WTC11 (cell line): ENCODE results near the gene OLFML2B. TPM values are rescaled to one million over a fixed set of nuclear protein-coding genes. Genes with fewer than 3 reads are reported as not detected.

Experiments used
- ATAC-seq: fragments of 200-7000 bp; cut with Tn5 transposase; 2 replicates; pipeline ENCODE4 v1.10.0; 2021; ENCODE audit warnings: mild to moderate bottlenecking, moderate library complexity
- CTCF ChIA-PET: fragments of 300-600 bp; sonication (Branson Sonifier 250); formaldehyde crosslinking; loops from one replicate; lab custom pipeline; 2021; ENCODE audit warnings: antibody characterized with exemption; lab: Charles Lee
- POLR2A ChIA-PET: fragments of 350-600 bp; sonication (Branson Sonifier 250); formaldehyde crosslinking; loops from one replicate; lab custom pipeline; 2021; ENCODE audit warnings: antibody characterized with exemption; lab: Charles Lee
- DNase-seq: peaks from one replicate; pipeline ENCODE4 v3.0.0; 2021; ENCODE audit warnings: low spot score
- H3K27ac Mint-ChIP-seq: 2 replicates; pipeline ENCODE4 v1.8.0; 2021; ENCODE audit warnings: mixed read lengths
- H3K27me3 Mint-ChIP-seq: 2 replicates; pipeline ENCODE4 v1.8.0; 2021; ENCODE audit warnings: low read depth, mild to moderate bottlenecking, moderate library complexity, mixed read lengths
- H3K36me3 Mint-ChIP-seq: 2 replicates; pipeline ENCODE4 v1.8.0; 2021; ENCODE audit warnings: mixed read lengths
- H3K4me1 Mint-ChIP-seq: 2 replicates; pipeline ENCODE4 v1.8.0; 2022; ENCODE audit warnings: mixed read lengths
- H3K4me3 Mint-ChIP-seq: 2 replicates; pipeline ENCODE4 v1.8.0; 2021; ENCODE audit warnings: mild to moderate bottlenecking, moderate library complexity, mixed read lengths
- H3K9me3 Mint-ChIP-seq: 2 replicates; pipeline ENCODE4 v1.8.0; 2021; ENCODE audit warnings: mixed read lengths
- AFF4 ChIP-seq: sonication (generic); formaldehyde crosslinking; IDR thresholded peaks from 2 replicates; pipeline ENCODE4 v1.8.1; 2023; ENCODE audit warnings: mild to moderate bottlenecking, missing genetic modification reagents, borderline replicate concordance
- ARID4B ChIP-seq: sonication (generic); formaldehyde crosslinking; IDR thresholded peaks from 2 replicates; pipeline ENCODE4 v1.8.0; 2023; ENCODE audit warnings: missing genetic modification reagents, mild to moderate bottlenecking, borderline replicate concordance
- CREB1 ChIP-seq: sonication (generic); formaldehyde crosslinking; IDR thresholded peaks from 2 replicates; pipeline ENCODE4 v1.8.0; 2023; ENCODE audit warnings: mild to moderate bottlenecking, missing genetic modification reagents
- E2F1 ChIP-seq: sonication (generic); formaldehyde crosslinking; IDR thresholded peaks from 2 replicates; pipeline ENCODE4 v1.8.0; 2022; ENCODE audit warnings: mild to moderate bottlenecking, missing genetic modification reagents
- E2F5 ChIP-seq: sonication (generic); formaldehyde crosslinking; IDR thresholded peaks from 2 replicates; pipeline ENCODE4 v1.8.1; 2022; ENCODE audit warnings: mild to moderate bottlenecking, moderate library complexity, missing genetic modification reagents
- ESRRA ChIP-seq: sonication (generic); formaldehyde crosslinking; IDR thresholded peaks from 2 replicates; pipeline ENCODE4 v1.8.1; 2022; ENCODE audit warnings: mild to moderate bottlenecking, missing genetic modification reagents, borderline replicate concordance
- FOXP1 ChIP-seq: sonication (generic); formaldehyde crosslinking; IDR thresholded peaks from 2 replicates; pipeline ENCODE4 v1.8.0; 2022; ENCODE audit warnings: missing genetic modification reagents, mild to moderate bottlenecking, moderate library complexity, borderline replicate concordance
- GRHL2 ChIP-seq: fragments of 250-450 bp; sonication (Bioruptor Pico); IDR thresholded peaks from 2 replicates; pipeline ENCODE4 v1.8.0; 2022; ENCODE audit warnings: mild to moderate bottlenecking, moderate library complexity; ENCODE audit not compliant: insufficient replicate concordance, severe bottlenecking
- JAZF1 ChIP-seq: fragments of 250-450 bp; sonication (Bioruptor Pico); IDR thresholded peaks from 2 replicates; pipeline ENCODE4 v1.9.0; 2021; ENCODE audit warnings: moderate library complexity, mild to moderate bottlenecking, inconsistent platforms
- OVOL2 ChIP-seq: fragments of 250-450 bp; sonication (Bioruptor Pico); IDR thresholded peaks from 2 replicates; pipeline ENCODE4 v1.9.0; 2021; ENCODE audit warnings: mild to moderate bottlenecking, borderline replicate concordance
- ZNF121 ChIP-seq: sonication (generic); formaldehyde crosslinking; IDR thresholded peaks from 2 replicates; pipeline ENCODE4 v1.8.0; 2023; ENCODE audit warnings: missing genetic modification reagents
- total RNA-seq: library from RNA; stranded (reverse); gene quantifications from 3 replicates; pipeline ENCODE4 v1.2.3, GENCODE V29; 2021
- TF ChIP-seq, protein P1 (sequence below): sonication (generic); formaldehyde crosslinking; IDR thresholded peaks from 2 replicates; pipeline ENCODE4 v1.8.1; 2023; ENCODE audit warnings: mild to moderate bottlenecking, missing genetic modification reagents
- TF ChIP-seq, protein P2 (sequence below): sonication (generic); formaldehyde crosslinking; IDR thresholded peaks from 2 replicates; pipeline ENCODE4 v1.8.1; 2022; ENCODE audit warnings: missing genetic modification reagents, borderline replicate concordance
- TF ChIP-seq, protein P3 (sequence below): fragments of 250-450 bp; sonication (Bioruptor Pico); conservative IDR thresholded peaks from 2 replicates; pipeline ENCODE4 v1.9.0; 2021; ENCODE audit warnings: mild to moderate bottlenecking
- TF ChIP-seq, protein P4 (sequence below): fragments of 250-450 bp; sonication (Bioruptor Pico); IDR thresholded peaks from 2 replicates; pipeline ENCODE4 v1.9.0; 2021; ENCODE audit warnings: mild to moderate bottlenecking, borderline replicate concordance

OLFML2B gene
- total RNA-seq, 1 experiment from 2014 or later = 4.9 TPM

GRCh38 chr1:162019446-162019845, 4.2 kb downstream of the OLFML2B start (continued):
- TF ChIP-seq, protein P1, sequence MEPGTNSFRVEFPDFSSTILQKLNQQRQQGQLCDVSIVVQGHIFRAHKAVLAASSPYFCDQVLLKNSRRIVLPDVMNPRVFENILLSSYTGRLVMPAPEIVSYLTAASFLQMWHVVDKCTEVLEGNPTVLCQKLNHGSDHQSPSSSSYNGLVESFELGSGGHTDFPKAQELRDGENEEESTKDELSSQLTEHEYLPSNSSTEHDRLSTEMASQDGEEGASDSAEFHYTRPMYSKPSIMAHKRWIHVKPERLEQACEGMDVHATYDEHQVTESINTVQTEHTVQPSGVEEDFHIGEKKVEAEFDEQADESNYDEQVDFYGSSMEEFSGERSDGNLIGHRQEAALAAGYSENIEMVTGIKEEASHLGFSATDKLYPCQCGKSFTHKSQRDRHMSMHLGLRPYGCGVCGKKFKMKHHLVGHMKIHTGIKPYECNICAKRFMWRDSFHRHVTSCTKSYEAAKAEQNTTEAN (CRISPR knock-in tag) = no peak

- Mint-ChIP-seq H3K4me1 (peaks cover 43% of the 10 kb centered on the region), H3K9me3 (no peaks in the 10 kb centered on the region; the same call in 1 of the 2 replicates), H3K27me3 (peaks cover 22% of the 10 kb centered on the region), H3K36me3 (0 out of 2 replicates have a peak, but pooled peaks cover 7% of the 10 kb centered on the region), H3K4me3 (no peak overlapping the region), H3K27ac (no peak overlapping the region)
- ChIA-PET POLR2A (no interaction called here), CTCF (no interaction called here)
- no peak for DNase-seq
- ATAC-seq = no peak
- TF ChIP-seq GRHL2 (CRISPR knock-in tag) (no peak), JAZF1 (CRISPR knock-in tag) (no peak), AFF4 (no peak), ESRRA (CRISPR knock-in tag) (no peak), FOXP1 (CRISPR knock-in tag) (no peak), E2F5 (CRISPR knock-in tag) (no peak), E2F1 (CRISPR knock-in tag) (no peak), ZNF121 (CRISPR knock-in tag) (no peak), CREB1 (CRISPR knock-in tag) (no peak), ARID4B (CRISPR knock-in tag) (no peak), OVOL2 (CRISPR knock-in tag) (no peak)
- TF ChIP-seq, protein P2, sequence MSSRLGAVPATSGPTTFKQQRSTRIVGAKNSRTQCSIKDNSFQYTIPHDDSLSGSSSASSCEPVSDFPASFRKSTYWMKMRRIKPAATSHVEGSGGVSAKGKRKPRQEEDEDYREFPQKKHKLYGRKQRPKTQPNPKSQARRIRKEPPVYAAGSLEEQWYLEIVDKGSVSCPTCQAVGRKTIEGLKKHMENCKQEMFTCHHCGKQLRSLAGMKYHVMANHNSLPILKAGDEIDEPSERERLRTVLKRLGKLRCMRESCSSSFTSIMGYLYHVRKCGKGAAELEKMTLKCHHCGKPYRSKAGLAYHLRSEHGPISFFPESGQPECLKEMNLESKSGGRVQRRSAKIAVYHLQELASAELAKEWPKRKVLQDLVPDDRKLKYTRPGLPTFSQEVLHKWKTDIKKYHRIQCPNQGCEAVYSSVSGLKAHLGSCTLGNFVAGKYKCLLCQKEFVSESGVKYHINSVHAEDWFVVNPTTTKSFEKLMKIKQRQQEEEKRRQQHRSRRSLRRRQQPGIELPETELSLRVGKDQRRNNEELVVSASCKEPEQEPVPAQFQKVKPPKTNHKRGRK (CRISPR knock-in tag) = no peak
- TF ChIP-seq, protein P3, sequence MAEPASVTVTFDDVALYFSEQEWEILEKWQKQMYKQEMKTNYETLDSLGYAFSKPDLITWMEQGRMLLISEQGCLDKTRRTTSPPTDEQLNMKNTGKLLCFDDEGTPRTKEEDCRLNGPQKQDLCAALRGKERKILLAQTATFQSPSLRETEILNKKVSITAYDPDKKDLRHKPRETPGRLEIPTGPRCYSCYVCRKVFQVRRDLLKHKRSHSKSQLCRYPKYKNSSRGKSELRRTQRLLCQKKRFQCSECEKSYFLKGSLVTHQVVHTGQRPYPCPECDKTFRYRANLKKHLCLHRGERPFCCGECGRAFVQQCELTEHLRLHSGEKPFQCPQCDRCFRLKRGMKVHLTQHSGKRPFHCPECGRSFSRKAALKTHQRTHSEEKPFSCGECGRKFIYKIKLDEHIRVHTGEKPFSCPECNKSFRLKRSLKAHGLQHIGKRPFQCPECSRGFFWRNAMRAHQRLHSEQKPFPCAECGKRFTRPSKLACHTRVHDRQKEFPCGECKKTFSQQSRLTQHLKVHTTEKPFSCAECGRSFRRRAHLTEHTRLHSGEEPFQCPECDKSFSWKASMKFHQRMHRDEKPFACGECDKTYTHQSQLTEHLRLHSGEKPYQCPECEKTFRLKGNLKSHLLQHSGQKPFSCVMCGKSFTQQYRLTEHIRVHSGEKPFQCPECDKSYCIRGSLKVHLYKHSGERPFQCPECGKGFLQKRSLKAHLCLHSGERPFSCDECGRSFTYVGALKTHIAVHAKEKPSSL = no peak
- TF ChIP-seq, protein P4, sequence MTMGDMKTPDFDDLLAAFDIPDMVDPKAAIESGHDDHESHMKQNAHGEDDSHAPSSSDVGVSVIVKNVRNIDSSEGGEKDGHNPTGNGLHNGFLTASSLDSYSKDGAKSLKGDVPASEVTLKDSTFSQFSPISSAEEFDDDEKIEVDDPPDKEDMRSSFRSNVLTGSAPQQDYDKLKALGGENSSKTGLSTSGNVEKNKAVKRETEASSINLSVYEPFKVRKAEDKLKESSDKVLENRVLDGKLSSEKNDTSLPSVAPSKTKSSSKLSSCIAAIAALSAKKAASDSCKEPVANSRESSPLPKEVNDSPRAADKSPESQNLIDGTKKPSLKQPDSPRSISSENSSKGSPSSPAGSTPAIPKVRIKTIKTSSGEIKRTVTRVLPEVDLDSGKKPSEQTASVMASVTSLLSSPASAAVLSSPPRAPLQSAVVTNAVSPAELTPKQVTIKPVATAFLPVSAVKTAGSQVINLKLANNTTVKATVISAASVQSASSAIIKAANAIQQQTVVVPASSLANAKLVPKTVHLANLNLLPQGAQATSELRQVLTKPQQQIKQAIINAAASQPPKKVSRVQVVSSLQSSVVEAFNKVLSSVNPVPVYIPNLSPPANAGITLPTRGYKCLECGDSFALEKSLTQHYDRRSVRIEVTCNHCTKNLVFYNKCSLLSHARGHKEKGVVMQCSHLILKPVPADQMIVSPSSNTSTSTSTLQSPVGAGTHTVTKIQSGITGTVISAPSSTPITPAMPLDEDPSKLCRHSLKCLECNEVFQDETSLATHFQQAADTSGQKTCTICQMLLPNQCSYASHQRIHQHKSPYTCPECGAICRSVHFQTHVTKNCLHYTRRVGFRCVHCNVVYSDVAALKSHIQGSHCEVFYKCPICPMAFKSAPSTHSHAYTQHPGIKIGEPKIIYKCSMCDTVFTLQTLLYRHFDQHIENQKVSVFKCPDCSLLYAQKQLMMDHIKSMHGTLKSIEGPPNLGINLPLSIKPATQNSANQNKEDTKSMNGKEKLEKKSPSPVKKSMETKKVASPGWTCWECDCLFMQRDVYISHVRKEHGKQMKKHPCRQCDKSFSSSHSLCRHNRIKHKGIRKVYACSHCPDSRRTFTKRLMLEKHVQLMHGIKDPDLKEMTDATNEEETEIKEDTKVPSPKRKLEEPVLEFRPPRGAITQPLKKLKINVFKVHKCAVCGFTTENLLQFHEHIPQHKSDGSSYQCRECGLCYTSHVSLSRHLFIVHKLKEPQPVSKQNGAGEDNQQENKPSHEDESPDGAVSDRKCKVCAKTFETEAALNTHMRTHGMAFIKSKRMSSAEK = no peak
Measured at GRCh38 chr1:162019006-162019405, 4.7 kb downstream of the OLFML2B start.
